Sigmoid colon (tissue), 4 donors: ENCODE results near the gene MCC.

Experiments used
- EP300 ChIP-seq, 4 donors: sonication (generic); formaldehyde crosslinking; IDR thresholded peaks; one replicate each; pipeline ENCODE4 v1.6.1; 2017; ENCODE audit warnings: antibody characterized with exemption in 4 of 4
- POLR2A ChIP-seq, 2 donors: fragments of 450-650 bp; IDR thresholded peaks; one replicate each; pipeline ENCODE4 v1.6.1; 2016; ENCODE audit warnings: antibody characterized with exemption in 2 of 2, mild to moderate bottlenecking in 2 of 2, moderate library complexity in 2 of 2
- POLR2AphosphoS5 ChIP-seq, 4 donors: sonication (generic); formaldehyde crosslinking; IDR thresholded peaks; one replicate each; pipeline ENCODE4 v1.6.1; 2017; ENCODE audit warnings: antibody characterized with exemption in 4 of 4
- TF ChIP-seq, protein P1 (sequence below), 4 experiments: fragments of 450-650 bp in 3 of 4; fragments of 200-600 bp in 1 of 4; IDR thresholded peaks; one replicate each; pipeline ENCODE4 v1.5.1; 2016 to 2019; ENCODE audit warnings: antibody characterized with exemption in 4 of 4, mild to moderate bottlenecking in 3 of 4, moderate library complexity in 2 of 4

DNA sequence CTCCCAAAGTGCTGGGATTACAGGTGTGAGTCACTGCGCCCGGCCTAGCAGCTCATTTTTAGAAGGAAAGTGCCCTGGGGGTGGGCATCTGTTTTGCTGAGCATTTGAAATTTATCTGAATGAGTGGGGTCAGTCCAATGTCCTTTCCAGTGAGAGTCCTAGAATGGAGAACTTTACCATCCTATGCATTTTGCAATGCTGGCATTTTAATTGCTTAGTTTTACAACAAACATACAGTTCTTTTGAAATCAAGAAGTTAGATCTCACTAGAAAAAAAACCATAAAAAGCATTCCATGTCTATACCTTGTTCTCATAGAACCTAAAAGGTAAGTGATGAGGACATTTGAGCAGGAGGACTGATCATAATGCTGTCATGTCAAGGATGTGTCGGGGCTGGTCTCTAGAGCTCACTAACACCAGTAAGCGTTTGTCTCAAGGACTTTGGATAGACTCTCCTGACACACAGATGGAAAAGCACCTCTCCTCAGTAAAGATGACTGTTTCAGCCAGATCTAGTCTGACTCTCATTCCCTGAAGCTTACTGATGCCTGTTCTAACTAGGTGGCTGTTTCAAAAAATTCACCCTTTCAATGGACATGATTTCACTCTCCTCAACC lies 427.7 kb downstream of the MCC start:
- TF ChIP-seq, protein P1, sequence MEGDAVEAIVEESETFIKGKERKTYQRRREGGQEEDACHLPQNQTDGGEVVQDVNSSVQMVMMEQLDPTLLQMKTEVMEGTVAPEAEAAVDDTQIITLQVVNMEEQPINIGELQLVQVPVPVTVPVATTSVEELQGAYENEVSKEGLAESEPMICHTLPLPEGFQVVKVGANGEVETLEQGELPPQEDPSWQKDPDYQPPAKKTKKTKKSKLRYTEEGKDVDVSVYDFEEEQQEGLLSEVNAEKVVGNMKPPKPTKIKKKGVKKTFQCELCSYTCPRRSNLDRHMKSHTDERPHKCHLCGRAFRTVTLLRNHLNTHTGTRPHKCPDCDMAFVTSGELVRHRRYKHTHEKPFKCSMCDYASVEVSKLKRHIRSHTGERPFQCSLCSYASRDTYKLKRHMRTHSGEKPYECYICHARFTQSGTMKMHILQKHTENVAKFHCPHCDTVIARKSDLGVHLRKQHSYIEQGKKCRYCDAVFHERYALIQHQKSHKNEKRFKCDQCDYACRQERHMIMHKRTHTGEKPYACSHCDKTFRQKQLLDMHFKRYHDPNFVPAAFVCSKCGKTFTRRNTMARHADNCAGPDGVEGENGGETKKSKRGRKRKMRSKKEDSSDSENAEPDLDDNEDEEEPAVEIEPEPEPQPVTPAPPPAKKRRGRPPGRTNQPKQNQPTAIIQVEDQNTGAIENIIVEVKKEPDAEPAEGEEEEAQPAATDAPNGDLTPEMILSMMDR (IDR thresholded peaks at IDR 0.05): no peak
- TF ChIP-seq POLR2A (IDR thresholded peaks at IDR 0.05): no peak
- TF ChIP-seq POLR2AphosphoS5 (IDR thresholded peaks at IDR 0.05): no peak
- no peak for TF ChIP-seq EP300 (IDR thresholded peaks at IDR 0.05)
